Measurements from ENCODE around the gene NOL9. TPM values are rescaled to one million over a fixed set of nuclear protein-coding genes. Genes with fewer than 3 reads are reported as not detected.

Gene NOL9
- polyA plus RNA-seq, 1 donor from 2014 or later: 18.1 TPM

DNA sequence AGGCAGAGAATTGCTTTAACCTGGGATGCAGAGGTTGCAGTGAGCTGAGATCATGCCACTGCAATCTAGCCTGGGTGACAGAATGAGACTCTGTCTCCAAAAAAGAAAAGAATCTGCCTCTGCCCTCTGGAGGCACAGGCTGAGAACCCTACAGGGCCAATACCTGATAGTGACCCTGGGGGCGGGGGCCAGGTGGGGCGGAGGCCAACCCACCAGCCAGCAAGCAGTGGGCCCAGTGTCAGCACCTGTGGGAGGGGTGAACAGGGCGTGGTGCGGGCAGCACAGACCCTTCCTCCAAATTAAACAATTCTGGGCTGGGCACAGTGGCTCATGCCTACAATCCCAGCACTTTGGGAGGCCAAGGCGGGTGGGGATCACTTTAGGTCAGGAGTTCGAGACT, 43.8 kb downstream of the NOL9 start:
- Mint-ChIP-seq H3K4me1 (peaks cover 0 to 1% (median 0%) of the 10 kb centered on the region in 3 donors), H3K9me3 (no peaks in the 10 kb centered on the region), H3K4me3 (no peak overlapping the region), H3K36me3 (no peaks in the 10 kb centered on the region), H3K27ac (no peak overlapping the region), H3K27me3 (peaks cover 10% of the 10 kb centered on the region)

- no peak overlapping the region for H3K27ac Mint-ChIP-seq
- peaks cover 1% of the 10 kb centered on the region for H3K36me3 Mint-ChIP-seq
- no peaks in the 10 kb centered on the region for H3K9me3 Mint-ChIP-seq
- H3K4me3 Mint-ChIP-seq: no peak overlapping the region
- H3K27me3 Mint-ChIP-seq: peaks cover 12% of the 10 kb centered on the region
- H3K4me1 Mint-ChIP-seq: peaks cover 0 to 1% (median 0%) of the 10 kb centered on the region in 3 donors
Observed at GRCh38 chr1:6509919-6510291, 44.4 kb downstream of the NOL9 start.

DNA sequence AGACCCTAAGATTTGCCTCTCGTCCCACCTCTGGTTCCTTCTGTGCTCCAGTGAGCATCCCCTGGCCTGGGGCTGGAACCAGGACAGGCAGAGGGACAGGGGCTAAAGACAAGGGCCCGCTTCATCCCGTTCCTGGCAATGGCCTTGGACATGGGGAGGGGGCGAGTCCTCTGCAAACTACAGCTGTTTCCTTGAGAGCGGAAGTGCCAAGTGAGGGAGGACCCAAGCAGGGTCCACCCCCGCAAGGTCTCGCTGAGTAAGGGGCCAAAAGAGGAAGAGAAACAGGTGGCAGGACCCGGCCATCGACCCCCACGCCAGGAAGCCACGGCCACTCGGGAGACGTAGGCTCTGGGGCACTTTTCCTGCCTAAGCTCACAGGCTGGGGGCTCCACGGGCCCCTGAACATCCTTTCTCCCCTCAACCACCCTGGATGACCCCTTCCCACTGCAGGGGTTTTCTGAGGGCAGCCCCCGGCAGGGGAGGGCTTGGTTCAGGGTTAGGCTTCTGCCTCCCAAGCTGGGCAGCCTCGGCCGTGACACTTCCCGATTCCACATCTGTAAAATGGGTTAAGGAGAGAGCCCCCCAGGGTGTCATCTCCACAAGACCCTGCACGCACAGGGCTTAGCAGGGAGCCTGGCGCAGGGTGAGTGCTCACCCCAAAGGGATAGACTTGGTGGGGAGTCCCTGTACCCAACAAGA, 44.9 kb downstream of the NOL9 start:
- Mint-ChIP-seq H3K4me1 (peaks cover 0 to 1% (median 0%) of the 10 kb centered on the region in 3 donors), H3K27ac (no peak overlapping the region), H3K36me3 (peaks cover 1% of the 10 kb centered on the region), H3K27me3 (peaks cover 12% of the 10 kb centered on the region), H3K4me3 (no peak overlapping the region), H3K9me3 (no peaks in the 10 kb centered on the region)

GRCh38 chr1:6508816-6509189, 45.5 kb downstream of the NOL9 start:
- H3K36me3 Mint-ChIP-seq: peaks cover 1% of the 10 kb centered on the region
- H3K27ac Mint-ChIP-seq: no peak overlapping the region
- peaks cover 0 to 1% (median 0%) of the 10 kb centered on the region in 3 donors for H3K4me1 Mint-ChIP-seq
- no peak overlapping the region for H3K4me3 Mint-ChIP-seq
- no peaks in the 10 kb centered on the region for H3K9me3 Mint-ChIP-seq
- peaks cover 12% of the 10 kb centered on the region for H3K27me3 Mint-ChIP-seq

GRCh38 chr1:6508154-6508815, 46.0 kb downstream of the NOL9 start:
- no peak overlapping the region for H3K4me3 Mint-ChIP-seq
- peaks cover 12% of the 10 kb centered on the region for H3K27me3 Mint-ChIP-seq
- peaks cover 0 to 1% (median 0%) of the 10 kb centered on the region in 3 donors for H3K4me1 Mint-ChIP-seq
- no peak overlapping the region for H3K27ac Mint-ChIP-seq
- H3K36me3 Mint-ChIP-seq: peaks cover 1% of the 10 kb centered on the region
- H3K9me3 Mint-ChIP-seq: no peaks in the 10 kb centered on the region

DNA sequence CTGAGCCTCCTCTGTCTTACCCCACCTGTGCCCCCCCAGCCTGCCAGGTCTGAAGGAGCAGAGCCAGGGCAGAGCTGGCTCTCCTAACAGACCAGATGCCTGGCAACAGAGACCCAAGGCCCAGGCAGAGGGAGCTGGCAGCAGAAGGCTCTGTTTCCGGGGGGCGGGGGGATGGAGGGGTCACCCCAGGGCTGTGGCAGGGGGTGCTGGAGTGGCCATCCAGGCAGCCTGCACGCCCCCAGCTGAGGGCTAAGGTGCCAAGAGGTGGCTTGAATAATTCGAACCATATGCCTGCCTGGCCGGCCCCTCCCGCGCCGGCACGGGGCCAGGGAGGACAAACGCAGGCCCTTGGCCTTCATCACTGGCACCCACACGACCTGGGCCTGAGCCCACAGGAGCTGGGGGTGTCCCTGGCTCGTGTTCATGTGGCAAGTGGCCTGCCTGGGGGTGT, 46.8 kb downstream of the NOL9 start:
- Mint-ChIP-seq H3K4me1 (peaks cover 0 to 1% (median 0%) of the 10 kb centered on the region in 3 donors), H3K4me3 (no peak overlapping the region), H3K27ac (no peak overlapping the region), H3K9me3 (no peaks in the 10 kb centered on the region), H3K27me3 (peaks cover 12% of the 10 kb centered on the region), H3K36me3 (peaks cover 1% of the 10 kb centered on the region)

DNA sequence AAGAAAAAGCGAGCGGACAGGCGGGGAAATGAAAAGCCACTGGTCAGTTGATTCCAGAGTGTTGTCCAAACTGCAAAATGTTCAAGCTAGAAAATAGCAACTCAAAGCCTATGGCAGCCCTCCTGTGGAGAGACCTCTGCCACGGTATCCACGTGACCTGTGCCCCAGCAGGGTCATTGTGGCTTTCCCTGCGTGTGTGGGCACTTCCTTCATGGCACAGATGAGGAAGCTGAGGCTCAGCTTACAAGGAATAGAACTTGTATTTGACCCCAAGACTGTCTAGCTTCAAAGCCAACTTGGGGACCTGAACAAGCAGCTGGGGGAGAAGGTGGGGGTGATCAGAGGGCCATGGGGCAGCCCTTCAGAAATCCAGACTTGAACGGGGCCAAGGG, 47.3 kb downstream of the NOL9 start:
- Mint-ChIP-seq H3K9me3 (no peaks in the 10 kb centered on the region), H3K27ac (no peak overlapping the region), H3K4me3 (no peak overlapping the region), H3K27me3 (peaks cover 12% of the 10 kb centered on the region), H3K4me1 (peaks cover 0 to 1% (median 0%) of the 10 kb centered on the region in 3 donors), H3K36me3 (peaks cover 1% of the 10 kb centered on the region)

GRCh38 chr1:6506210-6507036, 47.9 kb downstream of the NOL9 start:
- H3K4me3 Mint-ChIP-seq: no peak overlapping the region
- no peak overlapping the region for H3K27ac Mint-ChIP-seq
- no peaks in the 10 kb centered on the region for H3K9me3 Mint-ChIP-seq
- peaks cover 12% of the 10 kb centered on the region for H3K27me3 Mint-ChIP-seq
- H3K36me3 Mint-ChIP-seq: peaks cover 1% of the 10 kb centered on the region
- H3K4me1 Mint-ChIP-seq: peaks cover 0 to 1% (median 0%) of the 10 kb centered on the region in 3 donors

GRCh38 chr1:6505367-6506209, 48.7 kb downstream of the NOL9 start:
- peaks cover 12% of the 10 kb centered on the region for H3K27me3 Mint-ChIP-seq
- no peak overlapping the region for H3K27ac Mint-ChIP-seq
- H3K36me3 Mint-ChIP-seq: peaks cover 1% of the 10 kb centered on the region
- H3K4me3 Mint-ChIP-seq: no peak overlapping the region
- no peaks in the 10 kb centered on the region for H3K9me3 Mint-ChIP-seq
- H3K4me1 Mint-ChIP-seq: peaks cover 0 to 1% (median 0%) of the 10 kb centered on the region in 3 donors

- Mint-ChIP-seq H3K4me3 (no peak overlapping the region), H3K9me3 (no peaks in the 10 kb centered on the region), H3K36me3 (peaks cover 1% of the 10 kb centered on the region), H3K27ac (no peak overlapping the region), H3K27me3 (peaks cover 15% of the 10 kb centered on the region), H3K4me1 (peaks cover 0 to 1% (median 0%) of the 10 kb centered on the region in 3 donors)
Observed at GRCh38 chr1:6504887-6505286, 49.4 kb downstream of the NOL9 start.

DNA sequence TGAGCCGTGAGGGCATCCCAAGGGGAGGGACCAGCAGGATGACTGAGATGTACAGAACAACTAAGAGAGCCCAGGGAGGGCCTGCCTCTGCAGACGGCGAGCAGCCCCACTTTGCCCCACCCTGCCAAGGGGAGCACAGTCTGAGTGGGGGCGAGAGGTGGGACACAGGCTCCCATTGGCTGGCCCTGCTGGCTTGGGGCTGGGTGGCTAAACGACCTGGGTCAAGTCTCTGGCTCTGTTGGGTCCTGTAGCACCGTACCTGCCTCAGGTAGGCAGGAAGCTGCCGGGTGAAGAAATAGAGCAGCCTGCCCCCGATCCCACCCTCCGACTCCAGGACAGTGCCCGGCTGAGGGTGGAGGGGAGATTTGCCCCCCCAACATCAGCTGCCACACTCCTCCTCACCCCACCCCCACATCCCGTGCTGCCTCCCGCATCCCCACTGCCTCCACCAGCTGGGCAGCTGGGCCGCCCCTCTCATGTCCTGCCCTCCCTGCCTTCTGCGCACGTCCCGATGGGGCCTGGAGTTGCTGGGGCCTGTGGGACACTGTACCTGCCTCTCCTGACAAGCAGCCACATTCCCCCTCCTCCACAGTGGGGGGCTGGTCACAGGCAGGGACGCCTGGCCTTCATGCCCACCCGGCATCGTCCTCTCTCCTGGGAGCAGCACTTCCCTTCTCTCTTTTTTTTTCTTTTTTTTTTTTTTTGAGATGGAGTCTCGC, 50.3 kb downstream of the NOL9 start:
- Mint-ChIP-seq H3K27me3 (peaks cover 19% of the 10 kb centered on the region), H3K4me3 (no peak overlapping the region), H3K9me3 (no peaks in the 10 kb centered on the region), H3K27ac (no peak overlapping the region), H3K36me3 (peaks cover 1% of the 10 kb centered on the region), H3K4me1 (no peaks in the 10 kb centered on the region)

DNA sequence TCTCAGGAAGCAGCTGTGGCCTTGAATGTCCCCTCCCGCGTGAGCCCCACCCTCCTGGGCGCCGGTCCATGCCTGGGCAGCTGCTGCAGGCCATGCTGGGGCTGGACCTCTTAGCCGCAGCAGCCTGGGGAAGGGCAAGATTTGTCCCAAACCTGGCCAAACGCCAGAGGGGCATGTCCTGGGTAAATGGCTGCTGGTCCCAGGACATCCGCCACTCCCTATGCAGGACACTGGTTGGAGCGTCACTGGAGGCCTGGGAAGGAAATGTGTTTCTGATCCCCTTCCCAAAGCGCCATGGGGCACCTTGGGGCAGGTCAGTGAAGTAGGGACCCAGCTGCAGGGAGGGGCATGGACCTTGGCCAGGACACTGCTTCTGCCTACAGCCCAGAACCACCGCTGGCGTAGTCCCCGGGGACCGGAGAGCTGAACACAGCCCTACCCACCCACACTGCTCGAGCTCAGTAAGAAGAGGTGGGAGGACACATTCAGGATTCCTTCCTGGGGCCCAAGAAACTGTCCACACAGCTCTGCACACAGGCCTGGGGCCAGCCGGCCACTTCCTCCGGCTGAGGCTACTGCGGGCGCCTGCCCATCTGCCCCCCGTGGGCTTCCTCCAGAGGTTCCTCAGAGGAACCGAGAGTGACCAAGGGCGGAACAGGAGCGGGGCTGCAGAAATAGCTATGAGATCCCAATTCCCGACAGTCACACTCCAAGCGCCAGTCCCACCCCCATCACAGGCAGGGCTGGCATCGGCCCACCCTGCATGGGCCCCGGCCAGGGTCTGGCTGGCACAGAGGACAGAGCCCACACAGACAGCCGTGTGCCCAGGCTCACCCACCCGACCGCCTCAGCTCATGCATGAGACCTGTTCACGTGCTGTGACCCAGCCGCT, 52.1 kb downstream of the NOL9 start:
- peaks cover 1% of the 10 kb centered on the region for H3K36me3 Mint-ChIP-seq
- H3K4me1 Mint-ChIP-seq: peaks cover 0 to 2% (median 2%) of the 10 kb centered on the region in 3 donors
- no peak overlapping the region for H3K4me3 Mint-ChIP-seq
- peaks cover 15% of the 10 kb centered on the region for H3K27me3 Mint-ChIP-seq
- no peak overlapping the region for H3K27ac Mint-ChIP-seq
- H3K9me3 Mint-ChIP-seq: no peaks in the 10 kb centered on the region

DNA sequence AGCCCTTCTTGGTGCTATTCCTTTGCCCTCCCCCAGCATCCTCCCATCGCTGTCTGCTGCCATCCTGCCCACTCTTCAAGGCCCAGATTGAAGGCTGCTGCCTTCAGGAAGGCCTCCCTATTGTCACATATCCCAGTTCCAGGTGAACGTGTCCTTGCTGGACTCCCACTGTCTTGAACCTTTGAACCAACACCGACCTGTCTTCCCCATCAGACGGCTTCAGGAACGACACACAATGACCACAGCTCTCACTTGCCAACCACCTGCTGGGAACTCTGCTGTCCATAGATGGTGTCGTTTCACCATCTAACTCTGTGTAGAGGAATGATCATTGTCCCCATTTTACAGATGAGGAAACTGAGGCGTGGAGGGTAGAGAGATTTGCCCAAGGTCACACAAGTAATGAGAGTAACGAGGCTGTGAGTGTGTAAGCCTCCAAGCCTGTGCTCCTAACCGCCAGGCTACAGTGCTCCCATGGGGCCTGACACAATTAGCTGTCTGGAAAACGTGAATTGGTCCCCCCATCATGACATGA, 53.0 kb downstream of the NOL9 start:
- Mint-ChIP-seq H3K27me3 (peaks cover 13% of the 10 kb centered on the region), H3K4me3 (peak overlapping the region in 1 of 4 donors; percentile 60), H3K36me3 (peaks cover 1% of the 10 kb centered on the region), H3K27ac (no peak overlapping the region), H3K9me3 (no peaks in the 10 kb centered on the region), H3K4me1 (peaks cover 0 to 2% (median 2%) of the 10 kb centered on the region in 3 donors)

All from IgD-negative memory B cell (primary cell).